Measurements from ENCODE around the gene CNTNAP4. TPM values are rescaled to one million over a fixed set of nuclear protein-coding genes. Genes with fewer than 3 reads are reported as not detected.

CNTNAP4 gene
- polyA plus RNA-seq, 1 donor from 2014 or later, result 75.8 TPM

DNA sequence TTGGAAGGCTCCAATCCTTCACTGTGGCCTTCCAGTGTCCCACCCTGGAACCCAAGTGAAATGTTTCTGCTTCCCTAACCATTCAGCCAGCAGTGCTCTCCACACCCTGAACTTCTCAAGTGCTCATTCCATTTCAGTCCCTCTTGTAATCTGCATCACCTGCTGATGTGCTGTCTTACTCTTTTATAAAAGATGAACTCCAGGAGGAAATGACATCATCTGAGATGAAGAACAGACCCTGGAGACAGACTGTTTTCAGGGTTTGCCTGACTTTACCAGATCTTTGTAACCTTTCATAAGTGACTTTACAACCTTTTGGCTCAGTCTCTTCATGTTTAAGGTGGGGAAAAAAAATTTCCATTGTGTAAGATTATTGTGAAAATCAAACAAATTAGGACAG is 61.3 kb downstream of the CNTNAP4 start:
- Histone ChIP-seq H3K27ac (ENCODE audit: low read length) (no peak overlapping the region), H3K9ac (ENCODE audit: low read length) (no peak overlapping the region)
- TF ChIP-seq SMC3 (conservative IDR thresholded peaks at IDR 0.05; ENCODE audit: poor library complexity), result no peak
- no peak for TF ChIP-seq EP300 (conservative IDR thresholded peaks at IDR 0.05; ENCODE audit: poor library complexity, severe bottlenecking)

DNA sequence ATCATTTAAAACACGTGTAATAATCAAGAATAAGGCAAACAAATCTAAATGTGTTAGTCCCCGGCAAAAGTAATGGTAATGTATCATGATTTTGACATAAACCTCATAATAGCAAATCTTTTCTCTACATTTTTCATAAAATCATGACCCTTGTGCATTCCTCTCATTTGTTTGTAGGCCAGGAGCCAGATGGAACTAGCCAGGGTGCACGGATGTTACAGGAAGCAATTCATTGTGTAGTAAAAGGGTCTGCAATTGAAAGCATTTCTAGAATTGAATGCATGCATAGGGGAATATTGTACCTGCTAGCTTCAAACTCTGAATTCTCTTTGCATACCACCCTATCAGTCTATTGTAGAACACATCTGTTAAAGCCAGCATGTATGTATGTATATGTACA is 66.6 kb downstream of the CNTNAP4 start:
- H3K27me3 ChIP-seq (ENCODE audit: insufficient read depth, low read depth, low read length), result no peaks in the 10 kb centered on the region
- TF ChIP-seq POLR2AphosphoS5 (IDR thresholded peaks at IDR 0.05), result no peak
- no peak for TF ChIP-seq MXI1 (conservative IDR thresholded peaks at IDR 0.05; ENCODE audit: poor library complexity, severe bottlenecking)
- TF ChIP-seq RAD21 (conservative IDR thresholded peaks at IDR 0.05), result no peak
- no peak overlapping the region for H3K4me2 ChIP-seq (ENCODE audit: low read length)
- H3K36me3 ChIP-seq (ENCODE audit: insufficient read depth, low read length), result no peaks in the 10 kb centered on the region
- no peak overlapping the region for H3K27ac ChIP-seq (ENCODE audit: low read length)
- H3K79me2 ChIP-seq (replicated peaks; ENCODE audit: insufficient read depth, low read length), result no peaks in the 10 kb centered on the region
- no peak overlapping the region for H2AFZ ChIP-seq (ENCODE audit: low read depth, low read length)
- no peaks in the 10 kb centered on the region for H3K9me3 ChIP-seq (ENCODE audit: low read length)
- H3K9ac ChIP-seq (ENCODE audit: low read length), result no peak overlapping the region
- H4K20me1 ChIP-seq (ENCODE audit: insufficient read depth), result no peaks in the 10 kb centered on the region
- no peaks in the 10 kb centered on the region for H3K9me2 ChIP-seq (ENCODE audit: insufficient read depth, low read length)
- H3K4me3 ChIP-seq (ENCODE audit: low read length), result no peak overlapping the region
- H3F3A ChIP-seq (ENCODE audit: insufficient read depth, low read length, poor library complexity, severe bottlenecking), result no peaks in the 10 kb centered on the region

More for the DNA sequence above, 61.3 kb downstream of the CNTNAP4 start:
- H3K9me3 ChIP-seq (ENCODE audit: low read length), result no peaks in the 10 kb centered on the region
- H4K20me1 ChIP-seq (ENCODE audit: insufficient read depth), result no peaks in the 10 kb centered on the region
- no peak overlapping the region for H3K4me2 ChIP-seq (ENCODE audit: low read length)
- no peak overlapping the region for H2AFZ ChIP-seq (ENCODE audit: low read depth, low read length)
- no peaks in the 10 kb centered on the region for H3K79me2 ChIP-seq (replicated peaks; ENCODE audit: insufficient read depth, low read length)
- no peaks in the 10 kb centered on the region for H3K27me3 ChIP-seq (ENCODE audit: insufficient read depth, low read depth, low read length)
- H3K36me3 ChIP-seq (ENCODE audit: insufficient read depth, low read length), result no peaks in the 10 kb centered on the region
- H3K4me3 ChIP-seq (ENCODE audit: low read length), result no peak overlapping the region
- H3F3A ChIP-seq (ENCODE audit: insufficient read depth, low read length, poor library complexity, severe bottlenecking), result no peaks in the 10 kb centered on the region
- H3K9me2 ChIP-seq (ENCODE audit: insufficient read depth, low read length), result no peaks in the 10 kb centered on the region

DNA sequence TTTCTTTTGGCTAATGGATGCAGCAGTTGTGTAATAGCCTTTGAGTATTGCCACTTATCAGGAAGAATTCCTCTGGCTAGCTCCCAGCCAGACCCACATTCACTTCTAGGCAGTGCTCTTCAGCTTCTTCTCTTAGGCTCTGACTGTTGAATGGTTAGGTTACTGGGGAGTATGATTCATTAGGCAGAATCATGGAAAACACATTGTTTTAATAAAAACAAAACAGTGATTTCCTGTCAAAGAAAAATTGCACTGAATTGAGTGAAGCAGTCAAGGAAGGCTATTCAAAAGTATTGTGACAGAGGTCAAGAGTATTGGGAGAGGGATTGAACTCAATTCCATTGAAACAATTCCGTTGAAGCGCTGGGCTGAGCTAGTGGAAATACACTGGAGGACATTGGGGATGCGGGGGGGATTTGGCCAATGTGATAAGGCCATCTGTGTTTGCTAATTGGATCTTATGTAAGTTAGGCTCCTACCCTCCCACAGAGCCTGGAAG is 68.0 kb downstream of the CNTNAP4 start:
- Histone ChIP-seq H3K36me3 (ENCODE audit: insufficient read depth, low read length) (no peaks in the 10 kb centered on the region), H3K27me3 (ENCODE audit: insufficient read depth, low read depth, low read length) (no peaks in the 10 kb centered on the region), H3K9ac (ENCODE audit: low read length) (no peak overlapping the region), H3K9me3 (ENCODE audit: low read length) (no peaks in the 10 kb centered on the region), H3K79me2 (replicated peaks; ENCODE audit: insufficient read depth, low read length) (no peaks in the 10 kb centered on the region), H3K4me3 (ENCODE audit: low read length) (no peak overlapping the region), H3K9me2 (ENCODE audit: insufficient read depth, low read length) (no peaks in the 10 kb centered on the region), H3K27ac (ENCODE audit: low read length) (no peak overlapping the region), H3F3A (ENCODE audit: insufficient read depth, low read length, poor library complexity, severe bottlenecking) (no peaks in the 10 kb centered on the region), H2AFZ (ENCODE audit: low read depth, low read length) (no peak overlapping the region), H4K20me1 (ENCODE audit: insufficient read depth) (no peaks in the 10 kb centered on the region), H3K4me2 (ENCODE audit: low read length) (no peak overlapping the region)
- TF ChIP-seq RAD21 (conservative IDR thresholded peaks at IDR 0.05) (no peak), EZH2 (IDR thresholded peaks at IDR 0.05; ENCODE audit: borderline replicate concordance, insufficient read depth, low read length, poor library complexity, severe bottlenecking) (no peak), TAF1 (IDR thresholded peaks at IDR 0.05; ENCODE audit: low read depth) (no peak), SMC3 (conservative IDR thresholded peaks at IDR 0.05; ENCODE audit: poor library complexity) (no peak), MXI1 (conservative IDR thresholded peaks at IDR 0.05; ENCODE audit: poor library complexity, severe bottlenecking) (no peak), EP300 (conservative IDR thresholded peaks at IDR 0.05; ENCODE audit: poor library complexity, severe bottlenecking) (no peak), POLR2AphosphoS5 (IDR thresholded peaks at IDR 0.05) (no peak)
- TF ChIP-seq, protein P1, sequence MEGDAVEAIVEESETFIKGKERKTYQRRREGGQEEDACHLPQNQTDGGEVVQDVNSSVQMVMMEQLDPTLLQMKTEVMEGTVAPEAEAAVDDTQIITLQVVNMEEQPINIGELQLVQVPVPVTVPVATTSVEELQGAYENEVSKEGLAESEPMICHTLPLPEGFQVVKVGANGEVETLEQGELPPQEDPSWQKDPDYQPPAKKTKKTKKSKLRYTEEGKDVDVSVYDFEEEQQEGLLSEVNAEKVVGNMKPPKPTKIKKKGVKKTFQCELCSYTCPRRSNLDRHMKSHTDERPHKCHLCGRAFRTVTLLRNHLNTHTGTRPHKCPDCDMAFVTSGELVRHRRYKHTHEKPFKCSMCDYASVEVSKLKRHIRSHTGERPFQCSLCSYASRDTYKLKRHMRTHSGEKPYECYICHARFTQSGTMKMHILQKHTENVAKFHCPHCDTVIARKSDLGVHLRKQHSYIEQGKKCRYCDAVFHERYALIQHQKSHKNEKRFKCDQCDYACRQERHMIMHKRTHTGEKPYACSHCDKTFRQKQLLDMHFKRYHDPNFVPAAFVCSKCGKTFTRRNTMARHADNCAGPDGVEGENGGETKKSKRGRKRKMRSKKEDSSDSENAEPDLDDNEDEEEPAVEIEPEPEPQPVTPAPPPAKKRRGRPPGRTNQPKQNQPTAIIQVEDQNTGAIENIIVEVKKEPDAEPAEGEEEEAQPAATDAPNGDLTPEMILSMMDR (IDR thresholded peaks at IDR 0.05; ENCODE audit: poor library complexity, severe bottlenecking), result no peak
- TF ChIP-seq, protein P2, sequence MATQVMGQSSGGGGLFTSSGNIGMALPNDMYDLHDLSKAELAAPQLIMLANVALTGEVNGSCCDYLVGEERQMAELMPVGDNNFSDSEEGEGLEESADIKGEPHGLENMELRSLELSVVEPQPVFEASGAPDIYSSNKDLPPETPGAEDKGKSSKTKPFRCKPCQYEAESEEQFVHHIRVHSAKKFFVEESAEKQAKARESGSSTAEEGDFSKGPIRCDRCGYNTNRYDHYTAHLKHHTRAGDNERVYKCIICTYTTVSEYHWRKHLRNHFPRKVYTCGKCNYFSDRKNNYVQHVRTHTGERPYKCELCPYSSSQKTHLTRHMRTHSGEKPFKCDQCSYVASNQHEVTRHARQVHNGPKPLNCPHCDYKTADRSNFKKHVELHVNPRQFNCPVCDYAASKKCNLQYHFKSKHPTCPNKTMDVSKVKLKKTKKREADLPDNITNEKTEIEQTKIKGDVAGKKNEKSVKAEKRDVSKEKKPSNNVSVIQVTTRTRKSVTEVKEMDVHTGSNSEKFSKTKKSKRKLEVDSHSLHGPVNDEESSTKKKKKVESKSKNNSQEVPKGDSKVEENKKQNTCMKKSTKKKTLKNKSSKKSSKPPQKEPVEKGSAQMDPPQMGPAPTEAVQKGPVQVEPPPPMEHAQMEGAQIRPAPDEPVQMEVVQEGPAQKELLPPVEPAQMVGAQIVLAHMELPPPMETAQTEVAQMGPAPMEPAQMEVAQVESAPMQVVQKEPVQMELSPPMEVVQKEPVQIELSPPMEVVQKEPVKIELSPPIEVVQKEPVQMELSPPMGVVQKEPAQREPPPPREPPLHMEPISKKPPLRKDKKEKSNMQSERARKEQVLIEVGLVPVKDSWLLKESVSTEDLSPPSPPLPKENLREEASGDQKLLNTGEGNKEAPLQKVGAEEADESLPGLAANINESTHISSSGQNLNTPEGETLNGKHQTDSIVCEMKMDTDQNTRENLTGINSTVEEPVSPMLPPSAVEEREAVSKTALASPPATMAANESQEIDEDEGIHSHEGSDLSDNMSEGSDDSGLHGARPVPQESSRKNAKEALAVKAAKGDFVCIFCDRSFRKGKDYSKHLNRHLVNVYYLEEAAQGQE (IDR thresholded peaks at IDR 0.05; ENCODE audit: borderline replicate concordance), result no peak

All from neural cell (in vitro differentiated cells).